Neutrophil (primary cell): ENCODE data around the gene TOMM40.

Source experiments
- H3K27ac ChIP-seq: fragments of 200-600 bp; sonication (generic); 2 replicates; pipeline ENCODE4 v1.5.1; 2016; ENCODE audit warnings: mild to moderate bottlenecking, moderate library complexity
- H3K27me3 ChIP-seq: fragments of 200-600 bp; sonication (generic); 2 replicates; pipeline ENCODE4 v1.6.0; 2016; ENCODE audit warnings: mild to moderate bottlenecking
- H3K36me3 ChIP-seq: fragments of 200-600 bp; sonication (generic); 2 replicates; pipeline ENCODE4 v1.5.1; 2017
- H3K4me1 ChIP-seq, 2 experiments: fragments of 200-600 bp in 1 of 2; sonication (generic) in 1 of 2; 1 replicate in 1 of 2; 2 replicates in 1 of 2; pipeline versions ENCODE4 v1.5.1 to v1.6.1; 2013 to 2016; ENCODE audit warnings: low read depth in 1 of 2, low read length in 1 of 2, mild to moderate bottlenecking in 1 of 2, moderate library complexity in 1 of 2; ENCODE audit not compliant: control insufficient read depth in 1 of 2, insufficient read depth in 1 of 2
- H3K4me3 ChIP-seq, 2 experiments: fragments of 200-600 bp in 1 of 2; sonication (generic) in 1 of 2; 1 replicate in 1 of 2; 2 replicates in 1 of 2; pipeline ENCODE4 v1.5.1; 2013 to 2016; ENCODE audit warnings: low read depth in 1 of 2, low read length in 1 of 2, mild to moderate bottlenecking in 1 of 2, moderate library complexity in 1 of 2
- H3K9me3 ChIP-seq: fragments of 200-600 bp; sonication (generic); 2 replicates; pipeline ENCODE4 v1.5.1; 2016
- TF ChIP-seq, protein P1 (sequence below): fragments of 200-600 bp; sonication (generic); IDR thresholded peaks from 2 replicates; pipeline ENCODE4 v1.5.1; 2016; ENCODE audit warnings: antibody characterized with exemption

TOMM40 gene

DNA sequence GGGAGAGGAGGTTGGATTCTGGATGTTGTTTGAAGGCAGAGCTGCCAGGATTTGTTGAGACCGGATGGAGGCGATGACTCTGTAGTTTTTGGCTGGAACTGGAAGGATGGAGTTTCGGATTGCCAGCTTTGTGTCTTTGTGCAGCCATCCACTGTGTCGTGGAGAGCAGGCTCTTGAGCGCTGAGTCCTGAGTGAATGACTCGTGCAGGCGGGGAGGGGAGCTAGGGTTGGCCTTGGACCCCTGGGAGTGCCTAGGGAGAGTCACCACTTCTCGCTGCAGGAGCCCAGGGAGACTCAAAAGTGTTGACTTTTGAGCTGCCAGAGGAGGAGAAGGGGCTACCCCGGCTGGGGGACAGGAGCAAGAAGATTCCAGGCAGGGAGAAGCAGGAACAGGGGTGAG, 3.9 kb downstream of the TOMM40 start:
- H3K27ac ChIP-seq = no peak overlapping the region
- peaks cover 11% of the 10 kb centered on the region for H3K36me3 ChIP-seq
- H3K4me3 ChIP-seq = no peak overlapping the region
- H3K27me3 ChIP-seq = no peaks in the 10 kb centered on the region
- TF ChIP-seq, protein P1, sequence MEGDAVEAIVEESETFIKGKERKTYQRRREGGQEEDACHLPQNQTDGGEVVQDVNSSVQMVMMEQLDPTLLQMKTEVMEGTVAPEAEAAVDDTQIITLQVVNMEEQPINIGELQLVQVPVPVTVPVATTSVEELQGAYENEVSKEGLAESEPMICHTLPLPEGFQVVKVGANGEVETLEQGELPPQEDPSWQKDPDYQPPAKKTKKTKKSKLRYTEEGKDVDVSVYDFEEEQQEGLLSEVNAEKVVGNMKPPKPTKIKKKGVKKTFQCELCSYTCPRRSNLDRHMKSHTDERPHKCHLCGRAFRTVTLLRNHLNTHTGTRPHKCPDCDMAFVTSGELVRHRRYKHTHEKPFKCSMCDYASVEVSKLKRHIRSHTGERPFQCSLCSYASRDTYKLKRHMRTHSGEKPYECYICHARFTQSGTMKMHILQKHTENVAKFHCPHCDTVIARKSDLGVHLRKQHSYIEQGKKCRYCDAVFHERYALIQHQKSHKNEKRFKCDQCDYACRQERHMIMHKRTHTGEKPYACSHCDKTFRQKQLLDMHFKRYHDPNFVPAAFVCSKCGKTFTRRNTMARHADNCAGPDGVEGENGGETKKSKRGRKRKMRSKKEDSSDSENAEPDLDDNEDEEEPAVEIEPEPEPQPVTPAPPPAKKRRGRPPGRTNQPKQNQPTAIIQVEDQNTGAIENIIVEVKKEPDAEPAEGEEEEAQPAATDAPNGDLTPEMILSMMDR = no peak
- H3K4me1 ChIP-seq = peaks cover 17 to 18% of the 10 kb centered on the region in 2 experiments
- no peaks in the 10 kb centered on the region for H3K9me3 ChIP-seq

GRCh38 chr19:44897835-44898234, 6.8 kb downstream of the TOMM40 start:
- Histone ChIP-seq H3K36me3 (peaks cover 18% of the 10 kb centered on the region), H3K4me3 (no peak overlapping the region), H3K4me1 (peaks cover 3 to 5% of the 10 kb centered on the region in 2 experiments), H3K27me3 (no peaks in the 10 kb centered on the region), H3K9me3 (no peaks in the 10 kb centered on the region), H3K27ac (no peak overlapping the region)
- TF ChIP-seq, protein P1 = no peak

- peaks cover 17% of the 10 kb centered on the region for H3K36me3 ChIP-seq
- H3K4me3 ChIP-seq = no peak overlapping the region
- H3K9me3 ChIP-seq = no peaks in the 10 kb centered on the region
- H3K27ac ChIP-seq = no peak overlapping the region
- H3K4me1 ChIP-seq = peaks cover 5 to 8% of the 10 kb centered on the region in 2 experiments
- TF ChIP-seq, protein P1 = no peak
- H3K27me3 ChIP-seq = peaks cover 16% of the 10 kb centered on the region
Measured at GRCh38 chr19:44900328-44901244, 9.5 kb downstream of the TOMM40 start.

DNA sequence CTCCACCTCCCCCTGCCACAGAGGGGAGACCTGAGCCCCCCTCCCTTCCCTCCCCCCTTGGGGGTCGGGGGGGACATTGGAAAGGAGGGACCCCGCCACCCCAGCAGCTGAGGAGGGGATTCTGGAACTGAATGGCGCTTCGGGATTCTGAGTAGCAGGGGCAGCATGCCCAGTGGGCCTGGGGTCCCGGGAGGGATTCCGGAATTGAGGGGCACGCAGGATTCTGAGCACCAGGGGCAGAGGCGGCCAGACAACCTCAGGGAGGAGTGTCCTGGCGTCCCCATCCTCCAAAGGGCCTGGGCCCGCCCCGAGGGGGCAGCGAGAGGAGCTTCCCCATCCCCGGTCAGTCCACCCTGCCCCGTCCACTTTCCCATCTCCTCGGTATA, 12.2 kb downstream of the TOMM40 start:
- Histone ChIP-seq H3K4me1 (peaks cover 4 to 11% of the 10 kb centered on the region in 2 experiments), H3K27me3 (peaks cover 37% of the 10 kb centered on the region), H3K9me3 (no peaks in the 10 kb centered on the region), H3K4me3 (no peak overlapping the region), H3K36me3 (peaks cover 6% of the 10 kb centered on the region), H3K27ac (no peak overlapping the region)
- TF ChIP-seq, protein P1 = no peak

DNA sequence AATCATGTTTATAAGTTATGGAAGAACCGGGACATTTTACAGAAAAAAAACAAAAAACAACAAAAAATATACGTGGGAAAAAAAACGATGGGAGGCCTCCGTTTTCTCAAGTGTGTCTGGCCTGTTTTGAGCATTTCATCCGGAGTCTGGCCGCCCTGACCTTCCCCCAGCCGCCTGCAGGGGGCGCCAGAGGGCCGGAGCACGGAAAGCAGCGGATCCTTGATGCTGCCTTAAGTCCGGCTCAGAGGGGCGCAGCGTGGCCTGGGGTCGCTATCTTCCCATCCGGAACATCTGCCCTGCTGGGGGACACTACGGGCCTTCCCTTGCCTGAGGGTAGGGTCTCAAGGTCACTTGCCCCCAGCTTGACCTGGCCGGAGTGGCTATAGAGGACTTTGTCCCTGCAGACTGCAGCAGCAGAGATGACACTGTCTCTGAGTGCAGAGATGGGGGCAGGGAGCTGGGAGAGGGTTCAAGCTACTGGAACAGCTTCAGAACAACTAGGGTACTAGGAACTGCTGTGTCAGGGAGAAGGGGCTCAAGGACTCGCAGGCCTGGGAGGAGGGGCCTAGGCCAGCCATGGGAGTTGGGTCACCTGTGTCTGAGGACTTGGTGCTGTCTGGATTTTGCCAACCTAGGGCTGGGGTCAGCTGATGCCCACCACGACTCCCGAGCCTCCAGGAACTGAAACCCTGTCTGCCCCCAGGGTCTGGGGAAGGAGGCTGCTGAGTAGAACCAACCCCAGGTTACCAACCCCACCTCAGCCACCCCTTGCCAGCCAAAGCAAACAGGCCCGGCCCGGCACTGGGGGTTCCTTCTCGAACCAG, 12.8 kb downstream of the TOMM40 start:
- Histone ChIP-seq H3K27ac (no peak overlapping the region), H3K27me3 (peaks cover 37% of the 10 kb centered on the region), H3K9me3 (no peaks in the 10 kb centered on the region), H3K4me1 (peaks cover 3 to 11% of the 10 kb centered on the region in 2 experiments), H3K36me3 (peaks cover 6% of the 10 kb centered on the region), H3K4me3 (no peak overlapping the region)
- TF ChIP-seq, protein P1 = peak; percentile 96
